Measurements from ENCODE around the gene AP2S1.

- TF ChIP-seq CTCF (IDR thresholded peaks at IDR 0.05; ENCODE audit: insufficient read depth, low read length): no peak
- TF ChIP-seq POLR2AphosphoS5 (IDR thresholded peaks at IDR 0.05; ENCODE audit: low read depth): no peak
These were observed 40.9 kb downstream of the AP2S1 start for GRCh38 chr19:46809534-46810272.

Data from HL-60 (cell line).